HG03378 (cell line): Measurements from ENCODE around the gene PCSK1N.
"Not testable (repeated sequence)": the region's sequence is repeated elsewhere in the genome, so short reads cannot be mapped to it uniquely, and the experiment has no call there.

Experiments
- ATAC-seq: cut with Tn5 transposase; IDR thresholded peaks from one replicate; pipeline ENCODE4 v1.9.1; 2021; ENCODE audit warnings: mild to moderate bottlenecking, moderate library complexity; ENCODE audit not compliant: unreplicated experiment

Gene PCSK1N

GRCh38 chrX:48824066-48824465 lies 11.3 kb downstream of the PCSK1N start:
- no peak for ATAC-seq

DNA sequence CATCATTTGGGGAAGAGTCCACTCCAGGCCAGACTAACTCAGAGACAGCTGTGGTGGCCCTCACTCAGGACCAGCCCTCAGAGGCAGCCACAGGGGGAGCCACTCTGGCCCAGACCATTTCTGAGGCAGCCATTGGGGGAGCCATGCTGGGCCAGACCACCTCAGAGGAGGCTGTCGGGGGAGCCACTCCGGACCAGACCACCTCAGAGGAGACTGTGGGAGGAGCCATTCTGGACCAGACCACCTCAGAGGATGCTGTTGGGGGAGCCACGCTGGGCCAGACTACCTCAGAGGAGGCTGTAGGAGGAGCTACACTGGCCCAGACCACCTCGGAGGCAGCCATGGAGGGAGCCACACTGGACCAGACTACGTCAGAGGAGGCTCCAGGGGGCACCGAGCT lies 12.4 kb downstream of the PCSK1N start:
- no peak for ATAC-seq

DNA sequence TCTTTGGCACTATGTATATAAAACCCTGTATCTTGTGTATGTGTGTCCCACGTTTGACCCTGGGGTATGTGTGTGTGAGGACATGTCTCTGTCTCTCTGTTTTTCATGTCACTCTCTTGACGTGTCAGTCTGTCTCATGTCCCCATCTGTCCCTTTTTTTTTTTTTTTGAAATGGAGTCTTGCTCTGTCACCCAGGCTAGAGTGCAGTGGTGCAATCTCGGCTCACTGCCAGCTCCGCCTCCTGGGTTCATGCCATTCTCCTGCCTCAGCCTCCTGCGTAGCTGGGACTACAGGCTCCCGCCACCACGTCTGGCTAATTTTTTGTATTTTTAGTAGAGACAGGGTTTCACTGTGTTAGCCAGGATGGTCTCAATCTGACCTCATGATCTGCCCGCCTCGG lies 16.0 kb downstream of the PCSK1N start:
- not testable (repeated sequence) for ATAC-seq

DNA sequence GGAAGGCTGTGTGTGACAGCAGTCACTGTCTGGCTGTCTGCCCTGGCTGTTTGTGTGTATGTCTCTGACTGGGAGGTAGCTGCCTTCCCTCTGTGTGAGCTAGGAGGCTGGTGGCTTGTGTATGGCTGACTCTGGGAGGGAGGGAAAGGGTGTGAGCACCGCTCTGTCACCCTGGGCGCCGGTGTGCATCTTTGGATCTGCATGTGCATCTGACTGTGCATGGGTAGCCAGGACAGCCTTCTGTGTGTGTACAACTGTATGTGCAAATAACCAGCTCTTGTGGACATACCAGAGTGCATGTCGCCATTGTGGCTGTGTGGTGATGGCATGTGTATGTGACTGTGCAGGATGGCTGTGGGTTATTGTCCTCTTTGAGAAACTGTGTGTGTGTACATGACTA lies 16.5 kb downstream of the PCSK1N start:
- no peak for ATAC-seq

- no peak for ATAC-seq
Observed at GRCh38 chrX:48818098-48818497, 17.3 kb downstream of the PCSK1N start.

DNA sequence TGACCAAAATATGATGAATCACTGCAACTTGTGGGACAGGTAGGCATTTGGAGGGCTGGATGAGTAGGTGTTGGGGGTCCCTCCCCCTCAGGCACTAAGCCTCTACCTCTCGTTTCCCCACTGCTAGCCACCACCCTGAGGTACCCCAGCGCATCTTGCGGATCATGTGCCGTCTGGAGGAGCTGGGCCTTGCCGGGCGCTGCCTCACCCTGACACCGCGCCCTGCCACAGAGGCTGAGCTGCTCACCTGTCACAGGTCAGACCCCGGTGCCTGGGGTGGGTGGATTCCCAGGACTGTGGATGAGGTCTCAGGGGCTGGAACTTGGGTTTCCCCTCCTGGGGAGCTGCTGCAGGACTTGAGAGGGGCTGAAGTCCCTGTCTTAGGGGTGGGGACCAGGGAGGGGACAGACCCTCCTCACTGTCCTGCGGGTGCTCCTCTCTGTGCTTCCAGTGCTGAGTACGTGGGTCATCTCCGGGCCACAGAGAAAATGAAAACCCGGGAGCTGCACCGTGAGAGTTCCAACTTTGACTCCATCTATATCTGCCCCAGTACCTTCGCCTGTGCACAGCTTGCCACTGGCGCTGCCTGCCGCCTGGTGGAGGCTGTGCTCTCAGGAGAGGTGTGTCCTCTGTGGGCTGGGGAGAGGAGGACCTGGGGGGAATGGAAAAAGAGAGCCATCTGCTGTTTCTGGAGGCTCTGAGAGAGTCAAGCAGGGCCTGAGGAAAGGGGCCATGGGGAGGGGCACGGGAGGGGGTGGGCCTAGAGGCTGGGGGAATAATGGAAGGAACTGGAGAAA lies 19.2 kb downstream of the PCSK1N start:
- ATAC-seq, result no peak

DNA sequence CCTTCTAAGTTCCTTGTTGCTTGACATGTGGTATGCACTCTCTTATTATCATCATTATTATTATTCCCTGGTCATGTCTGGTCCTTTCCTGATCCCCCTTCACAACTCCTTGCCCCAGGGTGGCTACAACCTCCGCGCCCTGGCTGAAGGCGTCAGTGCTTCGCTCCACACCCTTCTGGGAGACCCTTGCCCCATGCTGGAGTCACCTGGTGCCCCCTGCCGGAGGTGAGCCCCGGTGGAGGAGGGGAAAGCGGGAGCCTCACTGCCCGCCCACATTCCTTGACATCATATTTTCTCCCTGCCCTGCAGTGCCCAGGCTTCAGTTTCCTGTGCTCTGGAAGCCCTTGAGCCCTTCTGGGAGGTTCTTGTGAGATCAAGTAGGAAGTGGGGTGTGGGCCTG lies 20.1 kb downstream of the PCSK1N start:
- ATAC-seq, result no peak

DNA sequence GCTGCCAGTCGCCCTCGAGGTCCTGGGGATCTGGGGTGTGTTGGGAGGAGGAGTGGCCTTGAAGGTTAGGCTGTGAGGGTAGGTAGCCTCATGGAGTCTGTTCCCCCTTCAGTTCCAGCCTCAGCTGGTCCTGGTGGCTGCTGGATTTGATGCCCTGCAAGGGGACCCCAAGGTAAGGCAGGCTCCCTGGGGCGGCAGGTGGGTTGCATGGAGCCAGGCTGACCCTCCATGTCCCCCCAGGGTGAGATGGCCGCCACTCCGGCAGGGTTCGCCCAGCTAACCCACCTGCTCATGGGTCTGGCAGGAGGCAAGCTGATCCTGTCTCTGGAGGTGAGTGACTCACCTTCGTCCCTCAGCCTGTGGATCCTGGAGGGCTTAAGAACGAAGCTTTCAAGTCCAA lies 20.7 kb downstream of the PCSK1N start:
- no peak for ATAC-seq

GRCh38 chrX:48813644-48814043 lies 21.8 kb downstream of the PCSK1N start:
- ATAC-seq, result no peak

- no peak for ATAC-seq
Observed at GRCh38 chrX:48806081-48806480, 29.3 kb downstream of the PCSK1N start.

DNA sequence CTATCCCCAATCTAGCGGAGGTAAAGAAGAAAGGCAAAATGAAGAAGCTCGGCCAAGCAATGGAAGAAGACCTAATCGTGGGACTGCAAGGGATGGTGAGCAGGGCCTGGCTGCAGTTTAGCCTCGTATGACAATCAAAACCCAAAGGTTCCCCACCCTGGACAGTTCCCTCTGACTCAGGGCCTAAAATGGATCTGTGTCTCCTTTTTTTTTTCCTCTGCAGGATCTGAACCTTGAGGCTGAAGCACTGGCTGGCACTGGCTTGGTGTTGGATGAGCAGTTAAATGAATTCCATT lies 32.6 kb downstream of the PCSK1N start:
- no peak for ATAC-seq

- peak; percentile 36 for ATAC-seq
Observed at GRCh38 chrX:48802089-48802904, 33.1 kb downstream of the PCSK1N start.

GRCh38 chrX:48801280-48802088 lies 33.9 kb downstream of the PCSK1N start, which contains the start of gene HDAC6:
HDAC6 (plus strand) TSS chrX:48802067; CDS start chrX:48802693, 626 bp downstream.
- ATAC-seq, result peak; percentile 87

GRCh38 chrX:48800574-48801279 lies 34.7 kb downstream of the PCSK1N start:
- ATAC-seq, result no peak

DNA sequence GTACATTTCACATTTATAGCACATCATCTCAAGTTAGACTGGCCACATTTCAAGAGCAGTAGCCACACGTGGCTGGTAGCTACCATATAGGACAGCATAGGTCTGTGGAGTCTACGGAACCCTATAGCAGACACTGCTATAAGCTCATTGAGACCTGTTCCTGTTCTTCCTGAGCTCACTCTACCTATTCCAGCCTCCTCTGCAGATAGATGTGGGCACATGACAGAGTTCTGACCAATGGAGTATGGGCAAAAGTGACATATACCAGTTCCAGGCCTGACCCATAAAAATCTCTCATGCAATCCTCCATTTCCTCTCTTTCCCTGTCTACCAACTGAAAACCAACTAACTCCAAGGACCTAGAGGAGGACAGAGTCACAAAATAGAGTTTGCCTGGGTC lies 37.1 kb downstream of the PCSK1N start:
- ATAC-seq, result no peak

DNA sequence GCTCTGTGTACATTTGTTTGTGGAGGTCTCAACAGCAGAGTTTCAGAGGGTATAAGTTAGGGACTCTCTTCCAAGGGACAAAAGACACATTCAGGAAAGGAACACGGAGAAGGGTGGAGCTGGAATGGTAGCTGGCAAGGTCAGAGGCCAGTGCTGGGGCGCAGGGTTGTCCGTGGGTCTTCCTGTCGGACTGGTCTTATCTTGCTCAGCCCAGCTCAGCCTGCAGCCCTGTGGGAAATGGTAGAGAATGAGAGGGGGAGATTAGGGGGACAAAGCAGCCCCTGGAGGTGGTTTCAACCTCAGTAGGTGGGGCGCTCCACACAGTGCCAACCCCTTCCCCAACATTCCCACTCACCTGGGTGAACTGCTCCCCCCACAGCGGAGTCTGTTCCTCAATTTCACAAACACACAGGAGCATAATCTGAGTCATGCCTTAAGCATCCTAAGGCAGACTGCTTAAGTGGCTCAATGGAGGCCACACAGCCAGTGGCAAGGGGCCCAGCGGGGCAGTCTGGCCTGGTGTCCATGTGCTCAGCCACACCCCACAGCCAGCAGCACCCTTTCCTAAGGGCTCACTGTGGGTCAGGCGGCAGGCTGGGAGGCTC lies 40.4 kb downstream of the PCSK1N start:
- ATAC-seq, result no peak

- ATAC-seq, result no peak
Observed at GRCh38 chrX:48794340-48794910, 41.0 kb downstream of the PCSK1N start.

DNA sequence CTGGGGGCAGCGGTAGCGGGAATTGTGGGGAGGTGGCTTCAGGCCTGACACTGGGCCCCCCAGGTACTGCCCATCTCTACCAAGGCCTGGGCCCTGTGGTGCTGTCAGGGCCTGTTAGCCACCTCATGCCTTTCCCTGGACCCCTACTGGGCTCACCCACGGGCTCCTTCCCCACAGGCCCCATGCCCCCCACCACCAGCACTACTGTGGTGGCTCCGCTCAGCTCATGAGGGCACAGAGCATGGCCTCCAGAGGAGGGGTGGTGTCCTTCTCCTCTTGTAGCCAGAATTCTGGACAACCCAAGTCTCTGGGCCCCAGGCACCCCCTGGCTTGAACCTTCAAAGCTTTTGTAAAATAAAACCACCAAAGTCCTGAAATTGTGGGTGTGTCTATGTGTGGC lies 41.5 kb downstream of the PCSK1N start:
- no peak for ATAC-seq

DNA sequence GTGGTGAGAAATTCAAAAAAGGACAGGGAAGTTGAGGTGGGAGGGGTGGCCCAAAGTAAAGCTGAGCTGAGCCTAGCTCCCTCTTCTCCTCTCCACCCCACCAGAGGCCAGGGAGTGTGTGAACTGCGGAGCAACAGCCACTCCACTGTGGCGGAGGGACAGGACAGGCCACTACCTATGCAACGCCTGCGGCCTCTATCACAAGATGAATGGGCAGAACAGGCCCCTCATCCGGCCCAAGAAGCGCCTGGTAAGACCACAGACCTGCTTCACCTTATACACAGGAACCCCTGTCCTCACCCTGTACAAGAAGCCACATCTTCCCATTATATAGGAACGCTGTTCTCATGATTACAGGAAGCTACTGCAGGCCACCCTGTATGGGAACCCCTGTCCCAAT lies 43.2 kb downstream of the PCSK1N start:
- ATAC-seq, result no peak
